Trophoblast cell (in vitro differentiated cells and primary cell): ENCODE results near the gene TIGD4.

Experiments
- DNase-seq, 2 donors: peaks; one replicate each; pipeline ENCODE4 v3.0.0-alpha.2; 2016
- H2AFZ ChIP-seq: 2 replicates; pipeline ENCODE4 v1.6.1; 2013; ENCODE audit warnings: low read length, moderate library complexity, mild to moderate bottlenecking; ENCODE audit not compliant: insufficient read depth, poor library complexity
- H2AK5ac ChIP-seq: 2 replicates; pipeline ENCODE4 v1.6.1; 2013; ENCODE audit warnings: mild to moderate bottlenecking, low read length
- H2BK120ac ChIP-seq: 2 replicates; pipeline ENCODE4 v1.6.1; 2013; ENCODE audit warnings: low read length, mild to moderate bottlenecking, moderate library complexity; ENCODE audit not compliant: insufficient read depth, poor library complexity
- H2BK12ac ChIP-seq: 2 replicates; pipeline ENCODE4 v1.6.1; 2013; ENCODE audit warnings: mild to moderate bottlenecking, low read length, moderate library complexity
- H2BK5ac ChIP-seq: 2 replicates; pipeline ENCODE4 v1.6.1; 2013; ENCODE audit warnings: low read length, low read depth, moderate library complexity, mild to moderate bottlenecking; ENCODE audit not compliant: poor library complexity
- H3K14ac ChIP-seq: 2 replicates; pipeline ENCODE4 v1.6.1; 2013; ENCODE audit warnings: mild to moderate bottlenecking, low read length
- H3K18ac ChIP-seq: 2 replicates; pipeline ENCODE4 v1.6.1; 2013; ENCODE audit warnings: mild to moderate bottlenecking, low read length
- H3K23ac ChIP-seq: 2 replicates; pipeline ENCODE4 v1.6.1; 2013; ENCODE audit warnings: low read length
- H3K27ac ChIP-seq: 2 replicates; pipeline ENCODE4 v1.5.1; 2013; ENCODE audit warnings: low read depth, mild to moderate bottlenecking, inconsistent platforms, low read length, moderate library complexity
- H3K27me3 ChIP-seq: 2 replicates; pipeline ENCODE4 v1.6.1; 2013; ENCODE audit warnings: inconsistent platforms, mild to moderate bottlenecking, low read length, moderate library complexity; ENCODE audit not compliant: insufficient read depth
- H3K36me3 ChIP-seq, 2 experiments: 1 replicate in 1 of 2; 2 replicates in 1 of 2; pipeline ENCODE4 v1.6.1; 2013; ENCODE audit warnings: low read length in 2 of 2, mild to moderate bottlenecking in 2 of 2, moderate library complexity in 1 of 2; ENCODE audit not compliant: insufficient read depth in 2 of 2, control insufficient read depth in 1 of 2
- H3K4ac ChIP-seq: 2 replicates; pipeline ENCODE4 v1.6.1; 2013; ENCODE audit warnings: low read depth, mild to moderate bottlenecking, low read length, moderate library complexity
- H3K4me1 ChIP-seq, 2 experiments: 1 replicate in 1 of 2; 2 replicates in 1 of 2; pipeline ENCODE4 v1.6.1; 2013; ENCODE audit warnings: low read length in 2 of 2, mild to moderate bottlenecking in 2 of 2, moderate library complexity in 1 of 2; ENCODE audit not compliant: insufficient read depth in 2 of 2, control insufficient read depth in 1 of 2
- H3K4me2 ChIP-seq: 2 replicates; pipeline ENCODE4 v1.6.1; 2013; ENCODE audit warnings: inconsistent platforms, mild to moderate bottlenecking, low read length, moderate library complexity
- H3K4me3 ChIP-seq: 2 replicates; pipeline ENCODE4 v1.5.1; 2013; ENCODE audit warnings: mild to moderate bottlenecking, low read depth, low read length, inconsistent platforms
- H3K79me1 ChIP-seq: one replicate; pipeline ENCODE4 v1.6.1; 2013; ENCODE audit warnings: low read length
- H3K79me2 ChIP-seq: 2 replicates; pipeline ENCODE4 v1.6.1; 2013; ENCODE audit warnings: low read length, mild to moderate bottlenecking; ENCODE audit not compliant: control insufficient read depth, insufficient read depth, poor library complexity
- H3K9ac ChIP-seq: 2 replicates; pipeline ENCODE4 v1.6.1; 2013; ENCODE audit warnings: mild to moderate bottlenecking, low read length
- H3K9me3 ChIP-seq: 2 replicates; pipeline ENCODE4 v1.6.1; 2013; ENCODE audit warnings: low read depth, mild to moderate bottlenecking, control low read depth, inconsistent platforms, low read length; ENCODE audit not compliant: insufficient read depth
- H4K12ac ChIP-seq: 2 replicates; pipeline ENCODE4 v1.6.1; 2013; ENCODE audit warnings: low read depth, mild to moderate bottlenecking, low read length, moderate library complexity
- H4K8ac ChIP-seq: 2 replicates; pipeline ENCODE4 v1.6.1; 2013; ENCODE audit warnings: low read depth, mild to moderate bottlenecking, low read length, moderate library complexity
- H4K91ac ChIP-seq: one replicate; pipeline ENCODE4 v1.6.1; 2013; ENCODE audit warnings: low read depth, mild to moderate bottlenecking, low read length, moderate library complexity
- WGBS: extraction: QIAGEN DNeasy Blood & Tissue Kit; methylation state at CpG from one replicate; pipeline ENCODE4 v1.1.7; 2013; ENCODE audit warnings: missing lambda C conversion rate; ENCODE audit not compliant: insufficient read length, insufficient coverage; ENCODE audit errors: extremely low coverage; 5-methylcytosine and 5-hydroxymethylcytosine counted together

TIGD4 gene

GRCh38 chr4:152763796-152764195 lies 15.7 kb downstream of the TIGD4 start:
- Histone ChIP-seq H3K27me3 (no peaks in the 10 kb centered on the region), H4K8ac (no peak overlapping the region), H2BK12ac (no peak overlapping the region), H4K91ac (no peak overlapping the region), H2AK5ac (no peak overlapping the region), H3K79me1 (no peaks in the 10 kb centered on the region), H3K36me3 (no peaks in the 10 kb centered on the region), H4K12ac (no peak overlapping the region), H3K27ac (no peak overlapping the region), H3K79me2 (no peaks in the 10 kb centered on the region), H3K18ac (no peak overlapping the region), H3K4ac (no peak overlapping the region), H3K9ac (no peak overlapping the region), H3K14ac (no peak overlapping the region), H3K4me3 (no peak overlapping the region), H3K23ac (no peak overlapping the region), H2BK5ac (no peak overlapping the region), H2AFZ (no peak overlapping the region), H3K4me2 (no peak overlapping the region), H3K9me3 (no peaks in the 10 kb centered on the region), H3K4me1 (no peaks in the 10 kb centered on the region), H2BK120ac (no peak overlapping the region)
- DNase-seq: no peak
- no CpG with 5 or more reads among the region's 1 CpG for WGBS

- no peak overlapping the region for H3K23ac ChIP-seq
- no peak overlapping the region for H3K18ac ChIP-seq
- H3K14ac ChIP-seq: no peak overlapping the region
- H4K8ac ChIP-seq: no peak overlapping the region
- H3K9me3 ChIP-seq: peaks cover 4% of the 10 kb centered on the region
- H3K27me3 ChIP-seq: no peaks in the 10 kb centered on the region
- H2BK12ac ChIP-seq: no peak overlapping the region
- H3K4me3 ChIP-seq: no peak overlapping the region
- H3K4ac ChIP-seq: no peak overlapping the region
- H3K9ac ChIP-seq: no peak overlapping the region
- DNase-seq: no peak
- H3K79me2 ChIP-seq: no peaks in the 10 kb centered on the region
- no peak overlapping the region for H2BK5ac ChIP-seq
- no peaks in the 10 kb centered on the region for H3K79me1 ChIP-seq
- WGBS: no CpG with 5 or more reads among the region's 9 CpGs
- H3K36me3 ChIP-seq: no peaks in the 10 kb centered on the region
- H4K91ac ChIP-seq: no peak overlapping the region
- no peaks in the 10 kb centered on the region for H3K4me1 ChIP-seq
- no peak overlapping the region for H2AFZ ChIP-seq
- no peak overlapping the region for H2BK120ac ChIP-seq
- no peak overlapping the region for H2AK5ac ChIP-seq
- H4K12ac ChIP-seq: no peak overlapping the region
- H3K4me2 ChIP-seq: no peak overlapping the region
- no peak overlapping the region for H3K27ac ChIP-seq
Measured at GRCh38 chr4:152748619-152749018, 30.9 kb downstream of the TIGD4 start.

GRCh38 chr4:152747444-152747843 lies 32.1 kb downstream of the TIGD4 start:
- H3K79me1 ChIP-seq: no peaks in the 10 kb centered on the region
- no peak overlapping the region for H2BK5ac ChIP-seq
- no peak overlapping the region for H3K4me3 ChIP-seq
- no peak for DNase-seq
- no peak overlapping the region for H3K4me2 ChIP-seq
- H4K91ac ChIP-seq: no peak overlapping the region
- no peak overlapping the region for H2AK5ac ChIP-seq
- H4K8ac ChIP-seq: no peak overlapping the region
- H3K9me3 ChIP-seq: peaks cover 4% of the 10 kb centered on the region
- no peaks in the 10 kb centered on the region for H3K27me3 ChIP-seq
- no peak overlapping the region for H4K12ac ChIP-seq
- H3K18ac ChIP-seq: no peak overlapping the region
- H3K79me2 ChIP-seq: no peaks in the 10 kb centered on the region
- no peak overlapping the region for H3K27ac ChIP-seq
- H3K23ac ChIP-seq: no peak overlapping the region
- no peak overlapping the region for H2BK120ac ChIP-seq
- no peak overlapping the region for H3K9ac ChIP-seq
- no CpG with 5 or more reads among the region's 2 CpGs for WGBS
- no peaks in the 10 kb centered on the region for H3K4me1 ChIP-seq
- H3K14ac ChIP-seq: no peak overlapping the region
- no peak overlapping the region for H2BK12ac ChIP-seq
- no peak overlapping the region for H2AFZ ChIP-seq
- no peak overlapping the region for H3K4ac ChIP-seq
- no peaks in the 10 kb centered on the region for H3K36me3 ChIP-seq

GRCh38 chr4:152738827-152739226 lies 40.7 kb downstream of the TIGD4 start:
- Histone ChIP-seq H3K79me1 (no peaks in the 10 kb centered on the region), H3K18ac (no peak overlapping the region), H3K4me3 (no peak overlapping the region), H2BK120ac (no peak overlapping the region), H3K4me2 (no peak overlapping the region), H3K79me2 (no peaks in the 10 kb centered on the region), H2BK12ac (no peak overlapping the region), H4K12ac (no peak overlapping the region), H4K8ac (no peak overlapping the region), H3K27ac (no peak overlapping the region), H3K4ac (no peak overlapping the region), H3K4me1 (no peaks in the 10 kb centered on the region), H3K27me3 (no peaks in the 10 kb centered on the region), H3K23ac (no peak overlapping the region), H3K36me3 (no peaks in the 10 kb centered on the region), H3K9me3 (no peaks in the 10 kb centered on the region), H3K14ac (no peak overlapping the region), H2AK5ac (no peak overlapping the region), H4K91ac (no peak overlapping the region), H3K9ac (no peak overlapping the region), H2AFZ (no peak overlapping the region), H2BK5ac (no peak overlapping the region)
- no CpG with 5 or more reads among the region's 3 CpGs for WGBS
- DNase-seq: no peak
